Astrocyte (in vitro differentiated cells and primary cell): ENCODE data around the gene CDT1. TPM values are rescaled to one million over a fixed set of nuclear protein-coding genes. Genes with fewer than 3 reads are reported as not detected.
A peak's percentile ranks its signal among the peaks of the same experiment; 100 is the strongest.

Experiments used
- DNase-seq: peaks from one replicate; pipeline ENCODE4 v3.0.0-alpha.2; 2010; ENCODE audit warnings: low read depth
- FAIRE-seq: peaks from 2 replicates; lab custom pipeline; 2011; peaks lifted over from hg19 to GRCh38; lab: Jason Lieb, UNC
- H2AFZ ChIP-seq: 2 replicates; pipeline ENCODE4 v1.6.0; 2012; ENCODE audit warnings: low read depth, low read length, inconsistent platforms
- H3K27ac ChIP-seq: 2 replicates; pipeline ENCODE4 v1.5.1; 2011; ENCODE audit warnings: low read depth, low read length, inconsistent platforms
- H3K27me3 ChIP-seq: 2 replicates; pipeline ENCODE4 v1.6.0; 2011; ENCODE audit warnings: low read length, inconsistent platforms; ENCODE audit not compliant: insufficient read depth
- H3K36me3 ChIP-seq: 2 replicates; pipeline ENCODE4 v1.5.1; 2011; ENCODE audit warnings: low read length, inconsistent platforms; ENCODE audit not compliant: insufficient read depth
- H3K4me1 ChIP-seq: 2 replicates; pipeline ENCODE4 v1.5.1; 2011; ENCODE audit warnings: low read length, inconsistent platforms; ENCODE audit not compliant: insufficient read depth
- H3K4me2 ChIP-seq: 2 replicates; pipeline ENCODE4 v1.6.0; 2012; ENCODE audit warnings: low read length, inconsistent platforms
- H3K4me3 ChIP-seq: 2 replicates; pipeline ENCODE4 v1.5.1; 2011; ENCODE audit warnings: low read depth, mild to moderate bottlenecking, low read length, inconsistent platforms; ENCODE audit not compliant: insufficient read depth
- H3K79me2 ChIP-seq: 2 replicates; pipeline ENCODE4 v1.6.0; 2012; ENCODE audit warnings: mild to moderate bottlenecking, low read length, inconsistent platforms; ENCODE audit not compliant: insufficient read depth
- H3K9ac ChIP-seq: 2 replicates; pipeline ENCODE4 v1.6.0; 2012; ENCODE audit warnings: mild to moderate bottlenecking, low read length, inconsistent platforms
- H3K9me3 ChIP-seq: 2 replicates; pipeline ENCODE4 v1.5.1; 2012; ENCODE audit warnings: low read depth, mild to moderate bottlenecking, low read length, inconsistent platforms; ENCODE audit not compliant: insufficient read depth
- H4K20me1 ChIP-seq: 2 replicates; pipeline ENCODE4 v1.6.0; 2012; ENCODE audit warnings: low read length, inconsistent platforms; ENCODE audit not compliant: insufficient read depth
- H3K27ac Mint-ChIP-seq: one replicate; pipeline ENCODE4 v1.8.0; 2021; ENCODE audit warnings: mild to moderate bottlenecking, mixed read lengths; ENCODE audit not compliant: unreplicated experiment
- H3K27me3 Mint-ChIP-seq: one replicate; pipeline ENCODE4 v1.8.0; 2021; ENCODE audit warnings: low read depth, mixed read lengths; ENCODE audit not compliant: unreplicated experiment
- H3K36me3 Mint-ChIP-seq: one replicate; pipeline ENCODE4 v1.8.0; 2021; ENCODE audit warnings: low read depth, mixed read lengths; ENCODE audit not compliant: unreplicated experiment
- H3K4me1 Mint-ChIP-seq: one replicate; pipeline ENCODE4 v1.8.0; 2021; ENCODE audit warnings: low read depth, mixed read lengths; ENCODE audit not compliant: unreplicated experiment
- H3K4me3 Mint-ChIP-seq: one replicate; pipeline ENCODE4 v1.8.0; 2021; ENCODE audit warnings: mild to moderate bottlenecking, moderate library complexity, mixed read lengths; ENCODE audit not compliant: unreplicated experiment
- H3K9me3 Mint-ChIP-seq: one replicate; pipeline ENCODE4 v1.8.0; 2021; ENCODE audit warnings: mild to moderate bottlenecking, mixed read lengths; ENCODE audit not compliant: unreplicated experiment
- EZH2 ChIP-seq: IDR thresholded peaks from 2 replicates; pipeline ENCODE4 v1.6.1; 2012; ENCODE audit warnings: mild to moderate bottlenecking, low read length, inconsistent platforms; ENCODE audit not compliant: insufficient read depth
- total RNA-seq: library from RNA; stranded (reverse); gene quantifications from 2 replicates; pipeline ENCODE4 v1.2.1, GENCODE V29; 2021
- TF ChIP-seq, protein P1 (sequence below): IDR thresholded peaks from 2 replicates; pipeline ENCODE4 v1.5.1; 2011; ENCODE audit warnings: low read depth, mild to moderate bottlenecking, inconsistent platforms, low read length, moderate library complexity; ENCODE audit not compliant: insufficient read depth

CDT1 gene
- total RNA-seq, 1 donor from 2014 or later, result 4.7 TPM

GRCh38 chr16:88800277-88800592 is 3.4 kb upstream of the CDT1 start:
- H3K27ac ChIP-seq, result no peak overlapping the region
- no peaks in the 10 kb centered on the region for H3K4me1 Mint-ChIP-seq
- FAIRE-seq (no peak), DNase-seq (no peak)
- H3K79me2 ChIP-seq, result peaks cover 12% of the 10 kb centered on the region
- no peak overlapping the region for H3K27ac Mint-ChIP-seq
- H3K36me3 Mint-ChIP-seq, result no peaks in the 10 kb centered on the region
- peaks cover 2% of the 10 kb centered on the region for H3K27me3 Mint-ChIP-seq
- no peaks in the 10 kb centered on the region for H3K36me3 ChIP-seq
- H3K9me3 Mint-ChIP-seq, result no peaks in the 10 kb centered on the region
- H3K4me3 Mint-ChIP-seq, result no peak overlapping the region
- H3K9me3 ChIP-seq, result no peaks in the 10 kb centered on the region
- peaks cover 4% of the 10 kb centered on the region for H4K20me1 ChIP-seq
- no peak overlapping the region for H3K9ac ChIP-seq
- TF ChIP-seq EZH2, result no peak
- no peak overlapping the region for H3K4me2 ChIP-seq
- peaks cover 17% of the 10 kb centered on the region for H3K4me1 ChIP-seq
- no peaks in the 10 kb centered on the region for H3K27me3 ChIP-seq
- H2AFZ ChIP-seq, result no peak overlapping the region
- H3K4me3 ChIP-seq, result no peak overlapping the region

GRCh38 chr16:88804173-88804551 is 573 bp downstream of the CDT1 start:
- Mint-ChIP-seq H3K4me3 (peak overlapping the region; percentile 62), H3K9me3 (no peaks in the 10 kb centered on the region), H3K27me3 (peaks cover 2% of the 10 kb centered on the region), H3K36me3 (no peaks in the 10 kb centered on the region), H3K27ac (no peak overlapping the region), H3K4me1 (no peaks in the 10 kb centered on the region)
- Histone ChIP-seq H3K36me3 (peaks cover 2% of the 10 kb centered on the region), H2AFZ (no peak overlapping the region), H3K27ac (no peak overlapping the region), H3K4me2 (peak overlapping the region; percentile 91), H4K20me1 (peaks cover 20% of the 10 kb centered on the region), H3K27me3 (no peaks in the 10 kb centered on the region), H3K79me2 (peaks cover 24% of the 10 kb centered on the region), H3K4me3 (peak overlapping the region; percentile 59), H3K4me1 (peaks cover 17% of the 10 kb centered on the region), H3K9me3 (no peaks in the 10 kb centered on the region), H3K9ac (peak overlapping the region; percentile 71)
- TF ChIP-seq, protein P1, sequence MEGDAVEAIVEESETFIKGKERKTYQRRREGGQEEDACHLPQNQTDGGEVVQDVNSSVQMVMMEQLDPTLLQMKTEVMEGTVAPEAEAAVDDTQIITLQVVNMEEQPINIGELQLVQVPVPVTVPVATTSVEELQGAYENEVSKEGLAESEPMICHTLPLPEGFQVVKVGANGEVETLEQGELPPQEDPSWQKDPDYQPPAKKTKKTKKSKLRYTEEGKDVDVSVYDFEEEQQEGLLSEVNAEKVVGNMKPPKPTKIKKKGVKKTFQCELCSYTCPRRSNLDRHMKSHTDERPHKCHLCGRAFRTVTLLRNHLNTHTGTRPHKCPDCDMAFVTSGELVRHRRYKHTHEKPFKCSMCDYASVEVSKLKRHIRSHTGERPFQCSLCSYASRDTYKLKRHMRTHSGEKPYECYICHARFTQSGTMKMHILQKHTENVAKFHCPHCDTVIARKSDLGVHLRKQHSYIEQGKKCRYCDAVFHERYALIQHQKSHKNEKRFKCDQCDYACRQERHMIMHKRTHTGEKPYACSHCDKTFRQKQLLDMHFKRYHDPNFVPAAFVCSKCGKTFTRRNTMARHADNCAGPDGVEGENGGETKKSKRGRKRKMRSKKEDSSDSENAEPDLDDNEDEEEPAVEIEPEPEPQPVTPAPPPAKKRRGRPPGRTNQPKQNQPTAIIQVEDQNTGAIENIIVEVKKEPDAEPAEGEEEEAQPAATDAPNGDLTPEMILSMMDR, result no peak
- no peak for TF ChIP-seq EZH2
- no peak for FAIRE-seq
- no peak for DNase-seq

DNA sequence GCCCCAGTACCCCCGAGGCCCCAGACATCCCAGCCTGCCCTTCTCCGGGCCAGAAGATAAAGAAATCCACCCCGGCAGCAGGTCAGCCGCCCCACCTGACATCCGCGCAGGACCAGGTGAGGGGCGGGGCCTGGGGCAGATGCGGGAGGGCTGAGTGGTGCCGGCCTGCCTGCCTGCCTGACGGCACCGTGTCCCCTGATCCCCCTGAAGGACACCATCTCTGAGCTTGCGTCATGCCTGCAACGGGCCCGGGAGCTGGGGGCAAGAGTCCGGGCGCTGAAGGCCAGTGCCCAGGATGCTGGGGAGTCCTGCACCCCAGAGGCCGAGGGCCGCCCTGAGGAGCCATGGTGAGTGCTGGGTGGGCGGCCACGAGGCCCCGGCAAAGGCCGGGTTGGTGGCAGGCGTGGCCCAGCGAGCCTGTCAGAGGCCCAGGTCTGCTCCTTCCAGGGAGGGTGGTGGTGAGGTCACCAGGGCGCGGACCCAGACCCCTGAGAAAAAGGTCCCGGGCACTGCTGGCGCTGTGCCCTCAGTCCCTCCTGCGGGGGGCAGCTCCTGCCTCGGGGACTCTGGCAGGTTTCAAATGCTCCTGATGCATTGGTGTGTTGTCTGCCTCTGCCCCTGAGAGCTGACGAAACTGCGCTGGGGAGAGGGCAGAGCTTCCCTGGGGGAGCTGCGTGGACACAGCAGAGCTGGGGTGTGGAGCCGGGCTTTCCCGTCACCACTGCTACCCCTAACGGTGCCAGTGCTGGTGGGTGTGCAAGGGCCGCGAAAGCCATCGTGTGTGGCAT is 1.2 kb downstream of the CDT1 start:
- TF ChIP-seq, protein P1, result no peak
- no peak for TF ChIP-seq EZH2
- H3K9ac ChIP-seq, result peak overlapping the region; percentile 71
- FAIRE-seq, result no peak
- no peaks in the 10 kb centered on the region for H3K27me3 ChIP-seq
- H3K27ac ChIP-seq, result no peak overlapping the region
- peaks cover 2% of the 10 kb centered on the region for H3K36me3 Mint-ChIP-seq
- no peak overlapping the region for H3K27ac Mint-ChIP-seq
- peak overlapping the region; percentile 62 for H3K4me3 Mint-ChIP-seq
- H3K9me3 Mint-ChIP-seq, result no peaks in the 10 kb centered on the region
- DNase-seq, result no peak
- H3K4me2 ChIP-seq, result peak overlapping the region; percentile 91
- H3K36me3 ChIP-seq, result peaks cover 3% of the 10 kb centered on the region
- H3K79me2 ChIP-seq, result peaks cover 30% of the 10 kb centered on the region
- peaks cover 25% of the 10 kb centered on the region for H4K20me1 ChIP-seq
- H3K4me3 ChIP-seq, result peak overlapping the region; percentile 59
- H3K4me1 Mint-ChIP-seq, result no peaks in the 10 kb centered on the region
- H3K9me3 ChIP-seq, result no peaks in the 10 kb centered on the region
- H3K27me3 Mint-ChIP-seq, result peaks cover 2% of the 10 kb centered on the region
- H2AFZ ChIP-seq, result no peak overlapping the region
- H3K4me1 ChIP-seq, result peaks cover 17% of the 10 kb centered on the region
